Stimulated activated CD8-positive, alpha-beta memory T cell treated with anti-CD3 and anti-CD28 coated beads, Interleukin-7, amount 100 ng/mL, for 4 hours (primary cell): Measurements from ENCODE around the gene KSR2.
"Not testable (repeated sequence)": the region's sequence is repeated elsewhere in the genome, so short reads cannot be mapped to it uniquely, and the experiment has no call there.

Experiments
- DNase-seq, 2 donors: peaks; one replicate each; pipeline ENCODE4 v3.0.0-alpha.2; 2020; ENCODE audit warnings: low read depth in 2 of 2

KSR2 gene

GRCh38 chr12:117761528-117762100 is 207.2 kb downstream of the KSR2 start:
- DNase-seq = no peak

GRCh38 chr12:117760990-117761389 is 207.8 kb downstream of the KSR2 start:
- no peak for DNase-seq

GRCh38 chr12:117750657-117751056 is 218.1 kb downstream of the KSR2 start:
- no peak for DNase-seq

- DNase-seq = no peak
Observed at GRCh38 chr12:117749431-117749830, 219.4 kb downstream of the KSR2 start.

- DNase-seq = not testable (repeated sequence)
Observed at GRCh38 chr12:117746358-117746757, 222.4 kb downstream of the KSR2 start.

- DNase-seq = no peak
Observed at GRCh38 chr12:117744418-117744817, 224.4 kb downstream of the KSR2 start.

GRCh38 chr12:117743761-117744160 is 225.0 kb downstream of the KSR2 start:
- DNase-seq = no peak

GRCh38 chr12:117742721-117743120 is 226.1 kb downstream of the KSR2 start:
- no peak for DNase-seq

- DNase-seq = no peak
Observed at GRCh38 chr12:117738233-117738632, 230.6 kb downstream of the KSR2 start.

GRCh38 chr12:117733549-117733805 is 235.3 kb downstream of the KSR2 start:
- no peak for DNase-seq

GRCh38 chr12:117732761-117733548 is 235.8 kb downstream of the KSR2 start:
- no peak for DNase-seq

- DNase-seq = not testable (repeated sequence)
Observed at GRCh38 chr12:117731131-117731530, 237.7 kb downstream of the KSR2 start.

GRCh38 chr12:117727301-117727700 is 241.5 kb downstream of the KSR2 start:
- no peak for DNase-seq

- no peak for DNase-seq
Observed at GRCh38 chr12:117724543-117724942, 244.2 kb downstream of the KSR2 start.

GRCh38 chr12:117718559-117718958 is 250.2 kb downstream of the KSR2 start:
- DNase-seq = no peak

GRCh38 chr12:117718141-117718540 is 250.6 kb downstream of the KSR2 start:
- DNase-seq = no peak

- no peak for DNase-seq
Observed at GRCh38 chr12:117714203-117714602, 254.6 kb downstream of the KSR2 start.

GRCh38 chr12:117710121-117710520 is 258.7 kb downstream of the KSR2 start:
- DNase-seq = no peak

- no peak for DNase-seq
Observed at GRCh38 chr12:117707861-117708260, 260.9 kb downstream of the KSR2 start.

- no peak for DNase-seq
Observed at GRCh38 chr12:117703584-117703983, 265.2 kb downstream of the KSR2 start.

GRCh38 chr12:117702741-117703140 is 266.0 kb downstream of the KSR2 start:
- DNase-seq = no peak

- DNase-seq = no peak
Observed at GRCh38 chr12:117699575-117699974, 269.2 kb downstream of the KSR2 start.

GRCh38 chr12:117699118-117699517 is 269.7 kb downstream of the KSR2 start:
- no peak for DNase-seq

GRCh38 chr12:117695956-117696355 is 272.8 kb downstream of the KSR2 start:
- DNase-seq = no peak
